Right renal cortex interstitium (tissue), 3 donors: ENCODE results near the gene KSR1. TPM values are rescaled to one million over a fixed set of nuclear protein-coding genes. Genes with fewer than 3 reads are reported as not detected.
"Not testable (repeated sequence)": the region's sequence is repeated elsewhere in the genome, so short reads cannot be mapped to it uniquely, and the experiment has no call there.

Source experiments
- DNase-seq, 3 donors: peaks; one replicate each; pipeline ENCODE4 v3.0.0-alpha.2; 2013; ENCODE audit warnings: low read depth in 3 of 3, low spot score in 2 of 3
- polyA plus RNA-seq, 3 donors: library from polyadenylated mRNA; unstranded; fragments of 120-200 nt; gene quantifications; one replicate each; pipeline ENCODE4 v1.2.1, GENCODE V29; 2013; ENCODE audit not compliant: insufficient read length in 3 of 3

The KSR1 gene
- polyA plus RNA-seq, 3 donors = 35.8 to 42.9 (median 41.6) TPM

GRCh38 chr17:27649111-27649571, 192.9 kb downstream of the KSR1 start:
- DNase-seq = not testable (repeated sequence)

- no peak for DNase-seq
These were observed 193.7 kb downstream of the KSR1 start for GRCh38 chr17:27649929-27650328.

DNA sequence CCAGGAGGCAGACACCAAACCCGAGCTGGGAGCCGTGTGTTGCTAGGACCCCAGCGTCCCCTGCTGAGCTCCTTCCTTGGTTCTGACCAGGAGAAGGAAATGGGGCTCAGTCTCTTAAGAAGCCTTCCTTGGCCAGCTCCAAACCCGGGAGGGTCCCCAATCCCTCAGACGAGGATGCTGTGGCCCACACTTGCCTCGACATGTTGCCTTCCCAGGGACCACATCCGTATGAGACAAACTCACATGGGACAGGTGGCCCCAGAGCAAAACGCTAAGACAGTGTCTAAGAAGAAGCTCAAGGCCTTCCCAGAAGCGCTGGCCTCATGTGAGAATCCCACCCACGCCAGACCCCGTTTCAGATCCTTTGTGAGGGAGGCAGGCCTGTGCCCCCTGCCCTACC, 194.6 kb downstream of the KSR1 start:
- no peak for DNase-seq

DNA sequence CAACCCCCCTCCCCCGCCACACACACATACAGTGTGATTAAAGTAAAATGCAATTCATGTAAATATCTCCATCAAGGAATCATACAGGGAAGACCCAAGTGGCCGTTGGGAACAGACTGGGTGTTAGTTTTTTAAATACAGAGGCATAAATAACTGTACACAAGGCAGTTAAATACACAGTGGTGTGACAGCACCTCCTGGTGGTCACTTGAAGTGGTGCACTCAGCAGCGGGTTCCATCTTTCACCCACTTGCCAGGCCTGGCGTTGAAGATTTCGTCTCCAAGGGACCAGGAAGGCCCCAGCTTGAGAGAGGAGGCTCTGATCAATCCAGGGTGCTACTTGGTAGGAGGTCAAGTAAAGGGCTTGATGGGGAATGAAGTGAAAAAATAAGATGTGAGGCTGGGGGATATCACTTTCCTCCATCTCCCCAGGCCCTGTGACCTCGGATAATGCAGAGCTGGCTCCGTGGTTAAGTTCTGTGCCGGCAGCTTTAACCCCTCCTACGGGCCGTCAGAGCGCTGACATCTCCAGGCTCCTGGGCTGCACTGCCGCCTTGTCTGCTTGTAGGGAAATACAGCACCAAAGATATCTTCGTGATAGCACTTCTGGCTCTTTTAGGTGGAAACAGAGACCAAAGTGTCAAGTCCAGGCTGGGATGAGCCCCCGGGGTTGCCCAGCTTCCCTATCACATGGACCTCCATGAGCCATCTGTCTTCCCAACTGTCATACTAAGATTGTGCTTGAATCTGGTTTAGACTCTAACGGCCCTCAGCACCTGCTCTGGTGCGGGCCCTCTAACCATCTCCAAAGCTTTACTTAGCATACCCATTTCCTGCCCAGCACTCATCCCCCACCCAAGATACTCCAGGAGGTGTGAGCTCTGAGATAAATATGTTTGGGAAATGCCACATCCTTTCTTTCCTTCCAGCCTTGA, 195.4 kb downstream of the KSR1 start:
- DNase-seq = no peak

- DNase-seq = not testable (repeated sequence)
These were observed 197.3 kb downstream of the KSR1 start for GRCh38 chr17:27653449-27653971.

DNA sequence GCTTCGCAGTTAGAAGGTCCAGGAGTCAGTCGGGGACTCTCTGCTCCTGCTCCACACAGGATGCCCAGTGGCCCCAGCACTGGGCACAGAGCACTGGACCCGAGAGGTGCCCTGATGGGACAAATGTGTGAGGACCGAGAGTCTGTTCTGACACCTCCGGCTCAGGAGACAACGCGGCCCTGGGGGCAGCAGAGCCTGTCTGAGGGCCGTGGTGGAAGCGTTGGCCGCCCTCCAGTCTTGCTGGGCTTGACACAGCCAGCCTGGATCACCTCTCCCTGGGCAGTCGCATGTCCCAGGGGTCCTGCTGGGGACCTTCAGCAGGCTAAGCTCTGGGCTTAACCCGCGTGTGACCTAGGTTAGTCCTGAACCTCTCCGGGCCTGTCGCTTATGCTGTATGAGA, 197.9 kb downstream of the KSR1 start:
- DNase-seq = no peak

DNA sequence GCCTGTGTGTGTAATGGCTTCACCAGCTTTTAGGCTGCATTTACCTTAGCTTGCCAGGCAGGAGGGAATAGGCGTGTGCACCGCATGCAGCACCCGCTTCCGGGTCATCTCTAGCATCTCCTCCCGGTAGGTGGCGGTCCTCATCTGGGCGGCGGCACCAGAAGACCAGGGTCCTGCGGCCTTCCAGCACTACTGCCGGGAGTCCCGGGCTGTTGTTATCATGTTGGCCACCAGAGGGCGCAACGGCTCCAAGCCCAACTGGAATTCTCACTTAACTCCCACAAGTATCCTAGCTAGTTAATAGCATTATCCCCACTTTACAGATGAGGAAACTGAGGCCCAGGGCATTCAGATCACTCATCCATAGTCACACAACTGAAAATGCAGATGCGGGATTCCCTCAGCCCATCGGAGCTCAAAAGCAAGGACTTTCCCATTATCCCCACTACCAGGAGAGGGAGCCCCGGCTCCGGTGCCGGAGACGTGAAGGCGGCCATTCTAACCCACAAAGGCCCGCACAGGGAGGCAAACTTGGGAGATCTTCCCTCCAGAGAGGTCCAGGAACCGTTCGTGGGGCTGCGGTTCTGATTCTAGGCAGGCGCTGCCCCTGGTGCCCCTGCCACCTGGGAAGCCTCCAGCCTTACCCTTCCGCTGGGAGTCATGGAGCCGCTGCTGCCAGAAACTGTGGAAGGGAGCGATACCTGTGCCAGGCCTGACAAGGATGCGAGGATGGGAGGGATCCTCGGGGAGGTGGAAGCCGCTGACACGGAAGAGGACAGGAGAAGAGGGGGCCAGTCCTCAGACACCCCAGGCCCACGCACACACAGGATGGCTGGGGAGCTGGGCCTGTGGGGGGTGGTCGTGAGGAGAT, 198.6 kb downstream of the KSR1 start:
- DNase-seq = peak; percentile 12 to 46 (median 31)

- not testable (repeated sequence) for DNase-seq
These were observed 199.4 kb downstream of the KSR1 start for GRCh38 chr17:27655525-27656111.

- not testable (repeated sequence) for DNase-seq
These were observed 200.4 kb downstream of the KSR1 start for GRCh38 chr17:27656620-27657019.

- no peak for DNase-seq
These were observed 201.4 kb downstream of the KSR1 start for GRCh38 chr17:27657620-27658019.

- no peak for DNase-seq
These were observed 203.4 kb downstream of the KSR1 start for GRCh38 chr17:27659683-27660082.

DNA sequence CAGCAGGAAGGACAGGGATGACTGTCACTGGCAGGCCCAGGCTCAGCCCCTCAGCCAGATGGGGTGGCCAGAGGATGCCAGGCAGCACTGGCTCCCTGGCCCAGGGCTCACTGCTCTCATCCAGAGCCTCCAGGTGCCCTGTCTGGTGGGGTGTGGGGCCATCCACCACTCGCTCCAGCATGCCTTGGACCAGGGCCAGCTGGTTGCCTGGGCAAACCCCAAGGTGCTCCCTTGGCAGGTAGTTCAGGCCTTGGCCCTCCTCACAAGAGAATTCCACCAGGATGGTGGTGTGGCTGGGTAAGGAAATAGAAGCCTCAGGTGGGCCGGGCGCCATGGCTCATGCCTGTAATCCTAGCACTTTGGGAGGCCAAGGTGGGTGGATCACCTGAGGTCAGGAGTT, 204.2 kb downstream of the KSR1 start:
- no peak for DNase-seq

GRCh38 chr17:27663936-27664605, 207.8 kb downstream of the KSR1 start:
- no peak for DNase-seq

DNA sequence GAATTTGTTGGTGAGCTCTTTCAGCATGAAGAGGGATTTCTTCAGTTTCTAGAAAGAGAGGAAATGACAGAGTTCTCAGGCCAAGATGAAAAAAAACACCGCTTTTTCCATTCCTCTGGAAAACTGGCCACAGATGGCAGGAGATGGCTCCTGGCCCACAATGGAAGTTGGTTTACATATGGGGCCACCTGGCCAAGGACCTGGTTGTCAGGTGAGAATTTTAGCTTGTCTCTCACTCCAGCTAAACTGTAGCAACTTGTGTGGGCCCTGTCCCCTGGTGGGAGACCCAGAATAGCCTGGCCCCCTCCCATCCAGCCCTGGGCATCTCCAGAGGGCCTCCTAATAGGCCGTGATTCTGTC, 208.3 kb downstream of the KSR1 start:
- no peak for DNase-seq

GRCh38 chr17:27665549-27665948, 209.3 kb downstream of the KSR1 start:
- DNase-seq = no peak

GRCh38 chr17:27666270-27666669, 210.0 kb downstream of the KSR1 start:
- DNase-seq = not testable (repeated sequence)

- no peak for DNase-seq
These were observed 210.7 kb downstream of the KSR1 start for GRCh38 chr17:27666831-27667560.

- DNase-seq = no peak
These were observed 211.6 kb downstream of the KSR1 start for GRCh38 chr17:27667656-27668487.

DNA sequence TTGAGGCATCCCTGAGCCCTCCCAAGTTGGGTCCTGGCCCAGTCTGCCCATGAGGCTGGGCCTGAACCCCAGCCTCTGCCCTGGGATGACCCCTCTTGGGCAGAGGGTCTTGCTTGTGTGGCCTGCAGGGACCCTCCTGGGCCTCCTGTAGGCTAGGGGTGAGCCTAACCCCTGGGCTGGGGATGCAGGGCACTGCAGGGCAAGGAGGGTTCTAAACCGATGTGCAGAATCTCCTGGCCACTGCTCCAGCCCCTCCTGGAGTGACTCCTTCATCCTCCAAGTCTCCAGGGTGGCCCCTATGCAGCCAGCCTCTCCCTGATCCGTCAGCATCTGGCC, 212.2 kb downstream of the KSR1 start:
- no peak for DNase-seq
